ENCODE data around the gene TRMT5.

TRMT5 gene

DNA sequence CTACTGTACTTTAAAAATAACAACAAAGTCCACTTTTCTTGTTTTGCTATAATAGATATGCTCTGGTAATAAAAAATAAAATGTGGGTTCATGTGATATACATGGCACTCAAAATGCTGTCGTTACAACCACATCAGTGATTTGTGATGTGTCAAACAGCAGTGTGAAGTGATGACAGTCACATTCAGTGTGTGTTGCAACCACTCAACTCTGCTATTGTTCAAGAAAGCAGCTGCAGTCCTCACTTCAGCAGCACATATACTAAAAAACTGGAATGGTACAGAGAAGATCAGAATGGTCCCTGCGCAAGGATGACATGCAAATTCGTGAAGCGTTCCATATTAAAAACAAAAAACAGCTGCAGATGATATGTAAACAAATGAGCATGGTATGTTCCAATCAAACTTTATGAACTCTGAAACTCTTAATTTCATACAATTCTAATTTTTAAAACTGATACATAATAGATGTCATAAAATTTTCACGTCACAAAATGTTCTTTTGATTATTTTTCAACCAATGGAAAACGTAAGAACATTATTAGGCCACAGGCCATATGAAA is 6.7 kb downstream of the TRMT5 start:
- TF ChIP-seq, protein P1, sequence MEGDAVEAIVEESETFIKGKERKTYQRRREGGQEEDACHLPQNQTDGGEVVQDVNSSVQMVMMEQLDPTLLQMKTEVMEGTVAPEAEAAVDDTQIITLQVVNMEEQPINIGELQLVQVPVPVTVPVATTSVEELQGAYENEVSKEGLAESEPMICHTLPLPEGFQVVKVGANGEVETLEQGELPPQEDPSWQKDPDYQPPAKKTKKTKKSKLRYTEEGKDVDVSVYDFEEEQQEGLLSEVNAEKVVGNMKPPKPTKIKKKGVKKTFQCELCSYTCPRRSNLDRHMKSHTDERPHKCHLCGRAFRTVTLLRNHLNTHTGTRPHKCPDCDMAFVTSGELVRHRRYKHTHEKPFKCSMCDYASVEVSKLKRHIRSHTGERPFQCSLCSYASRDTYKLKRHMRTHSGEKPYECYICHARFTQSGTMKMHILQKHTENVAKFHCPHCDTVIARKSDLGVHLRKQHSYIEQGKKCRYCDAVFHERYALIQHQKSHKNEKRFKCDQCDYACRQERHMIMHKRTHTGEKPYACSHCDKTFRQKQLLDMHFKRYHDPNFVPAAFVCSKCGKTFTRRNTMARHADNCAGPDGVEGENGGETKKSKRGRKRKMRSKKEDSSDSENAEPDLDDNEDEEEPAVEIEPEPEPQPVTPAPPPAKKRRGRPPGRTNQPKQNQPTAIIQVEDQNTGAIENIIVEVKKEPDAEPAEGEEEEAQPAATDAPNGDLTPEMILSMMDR (IDR thresholded peaks at IDR 0.05; ENCODE audit: low read depth, low read length) = no peak
- DNase-seq (ENCODE audit: extremely low read depth, low read depth) = no peak

DNA sequence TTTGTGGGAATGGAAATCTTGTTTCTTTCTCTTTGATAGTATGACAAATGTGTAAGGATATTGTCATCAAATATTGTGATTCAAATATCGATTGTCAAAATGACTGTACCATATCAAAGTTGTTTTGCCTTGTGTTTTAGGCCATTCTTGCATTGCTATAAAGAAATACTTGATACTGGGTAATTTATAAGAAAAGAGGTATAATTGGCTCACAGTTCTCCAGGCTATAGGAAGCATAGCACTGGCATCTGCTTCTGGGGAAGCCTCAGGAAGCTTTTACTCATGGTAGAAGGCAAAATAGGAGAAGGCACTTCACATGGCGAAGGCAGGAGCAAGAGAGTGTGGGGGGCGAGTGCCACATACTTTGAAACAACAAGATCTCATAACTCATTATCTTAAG is 7.8 kb downstream of the TRMT5 start:
- no peak for DNase-seq (ENCODE audit: extremely low read depth, low read depth)
- TF ChIP-seq, protein P1 (IDR thresholded peaks at IDR 0.05; ENCODE audit: low read depth, low read length) = no peak

DNA sequence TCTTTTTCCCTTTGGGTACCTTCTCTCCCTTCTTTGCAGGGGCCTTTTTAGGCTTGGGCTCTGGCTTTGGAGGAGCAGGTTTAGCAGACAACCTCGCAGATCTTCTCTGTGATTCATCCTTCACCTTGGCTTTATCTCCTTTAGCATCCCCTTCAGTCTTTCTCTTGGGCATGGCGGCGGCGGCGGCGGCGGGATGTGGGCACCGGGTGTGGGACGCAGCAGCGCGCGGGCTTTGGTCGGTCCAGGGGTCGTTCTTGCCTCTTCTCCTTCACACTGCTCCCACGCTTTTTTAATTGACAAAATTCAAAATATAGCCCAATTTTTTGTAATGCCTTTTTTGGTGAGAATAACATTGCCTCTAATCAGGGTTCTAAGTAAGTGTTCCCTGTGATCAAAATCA is 8.6 kb downstream of the TRMT5 start:
- TF ChIP-seq, protein P1 (IDR thresholded peaks at IDR 0.05; ENCODE audit: low read depth, low read length) = no peak
- no peak for DNase-seq (ENCODE audit: extremely low read depth, low read depth)

DNA sequence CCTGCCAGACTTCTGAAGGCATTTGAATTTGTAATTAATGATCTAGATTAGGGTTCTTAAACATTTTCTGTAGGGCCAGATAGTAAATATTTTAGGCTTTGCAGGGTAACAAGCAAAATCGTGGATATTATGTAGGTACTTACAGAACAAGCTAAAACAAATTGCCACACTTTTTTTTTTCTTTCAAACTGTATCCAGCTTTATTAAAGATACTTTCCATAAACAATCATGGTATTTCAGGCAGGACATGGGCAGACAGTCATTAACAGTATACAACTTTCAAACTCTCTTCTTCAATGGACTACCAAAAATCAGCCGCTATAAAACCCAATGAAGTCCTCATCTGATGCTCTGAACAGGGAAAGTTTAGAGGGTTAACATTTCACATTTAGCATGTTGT is 9.6 kb downstream of the TRMT5 start:
- DNase-seq (ENCODE audit: extremely low read depth, low read depth) = no peak
- TF ChIP-seq, protein P1 (IDR thresholded peaks at IDR 0.05; ENCODE audit: low read depth, low read length) = no peak

DNA sequence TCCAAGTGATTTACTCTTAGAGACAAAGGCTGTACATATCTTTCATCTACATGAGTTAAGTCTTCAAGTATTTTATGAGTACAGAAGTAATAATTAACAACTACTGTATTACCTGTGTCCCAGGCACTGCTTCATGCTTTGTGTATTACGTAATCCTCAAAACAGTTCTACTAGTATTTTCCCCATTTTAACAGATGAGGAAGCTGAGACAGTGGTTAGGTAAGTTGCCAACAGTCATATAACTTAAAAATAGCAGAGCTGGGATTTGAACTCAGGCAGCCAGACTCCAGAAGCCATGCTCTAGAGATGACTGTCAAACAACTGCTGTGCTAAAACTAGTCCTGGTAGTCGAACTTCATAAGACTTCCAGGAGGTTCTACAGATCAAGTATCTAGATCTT is 10.7 kb downstream of the TRMT5 start:
- TF ChIP-seq, protein P1 (IDR thresholded peaks at IDR 0.05; ENCODE audit: low read depth, low read length) = no peak
- no peak for DNase-seq (ENCODE audit: extremely low read depth, low read depth)

DNA sequence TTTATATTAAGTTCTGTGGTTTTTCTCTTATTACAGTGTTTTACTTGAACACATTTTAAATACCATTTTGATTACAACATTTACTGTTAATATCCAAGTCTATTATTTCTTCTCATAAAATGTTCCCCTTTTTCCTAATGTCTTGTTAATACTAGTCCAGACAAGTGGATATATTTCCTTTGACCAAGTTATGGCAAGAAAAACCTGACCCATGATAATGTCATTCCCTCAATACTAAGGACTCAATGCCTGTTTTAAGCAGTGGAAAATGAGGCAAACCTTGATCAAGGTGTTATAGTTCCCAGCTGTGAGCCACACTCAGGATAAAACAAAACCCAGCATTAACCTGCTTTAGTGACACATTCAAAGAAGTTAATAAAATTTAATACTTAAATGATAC is 12.2 kb downstream of the TRMT5 start:
- TF ChIP-seq, protein P1 (IDR thresholded peaks at IDR 0.05; ENCODE audit: low read depth, low read length) = no peak
- no peak for DNase-seq (ENCODE audit: extremely low read depth, low read depth)

DNA sequence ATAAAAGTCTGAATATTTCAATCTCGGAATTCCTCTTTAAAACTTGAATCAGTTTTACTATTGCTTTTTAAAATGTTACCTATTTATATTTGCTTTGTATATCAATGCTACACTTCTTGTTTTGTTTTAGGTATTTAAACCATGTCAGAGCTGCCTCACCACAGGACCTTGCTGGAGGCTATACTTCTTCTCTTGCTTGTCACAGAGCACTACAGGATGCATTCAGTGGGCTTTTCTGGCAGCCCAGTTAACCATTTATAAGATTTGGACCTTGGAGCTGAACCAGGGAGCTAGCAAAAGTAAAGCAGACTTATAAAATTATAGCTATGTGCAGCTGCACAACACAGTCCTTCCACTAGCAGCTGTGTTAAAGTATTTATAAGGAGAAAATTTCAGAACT is 12.8 kb downstream of the TRMT5 start:
- DNase-seq (ENCODE audit: extremely low read depth, low read depth) = no peak
- TF ChIP-seq, protein P1 (IDR thresholded peaks at IDR 0.05; ENCODE audit: low read depth, low read length) = no peak
